Sigmoid colon (tissue), 4 donors: ENCODE results near the gene RXRG.

ENCODE experiments used
- EP300 ChIP-seq, 4 donors: sonication (generic); formaldehyde crosslinking; IDR thresholded peaks; one replicate each; pipeline ENCODE4 v1.6.1; 2017; ENCODE audit warnings: antibody characterized with exemption in 4 of 4
- POLR2A ChIP-seq, 2 donors: fragments of 450-650 bp; IDR thresholded peaks; one replicate each; pipeline ENCODE4 v1.6.1; 2016; ENCODE audit warnings: antibody characterized with exemption in 2 of 2, mild to moderate bottlenecking in 2 of 2, moderate library complexity in 2 of 2
- POLR2AphosphoS5 ChIP-seq, 4 donors: sonication (generic); formaldehyde crosslinking; IDR thresholded peaks; one replicate each; pipeline ENCODE4 v1.6.1; 2017; ENCODE audit warnings: antibody characterized with exemption in 4 of 4
- TF ChIP-seq, protein P1 (sequence below), 4 experiments: fragments of 450-650 bp in 3 of 4; fragments of 200-600 bp in 1 of 4; IDR thresholded peaks; one replicate each; pipeline ENCODE4 v1.5.1; 2016 to 2019; ENCODE audit warnings: antibody characterized with exemption in 4 of 4, mild to moderate bottlenecking in 3 of 4, moderate library complexity in 2 of 4

GRCh38 chr1:165441166-165441880 is 3.6 kb downstream of the RXRG start:
- TF ChIP-seq POLR2A (IDR thresholded peaks at IDR 0.05): no peak
- TF ChIP-seq, protein P1, sequence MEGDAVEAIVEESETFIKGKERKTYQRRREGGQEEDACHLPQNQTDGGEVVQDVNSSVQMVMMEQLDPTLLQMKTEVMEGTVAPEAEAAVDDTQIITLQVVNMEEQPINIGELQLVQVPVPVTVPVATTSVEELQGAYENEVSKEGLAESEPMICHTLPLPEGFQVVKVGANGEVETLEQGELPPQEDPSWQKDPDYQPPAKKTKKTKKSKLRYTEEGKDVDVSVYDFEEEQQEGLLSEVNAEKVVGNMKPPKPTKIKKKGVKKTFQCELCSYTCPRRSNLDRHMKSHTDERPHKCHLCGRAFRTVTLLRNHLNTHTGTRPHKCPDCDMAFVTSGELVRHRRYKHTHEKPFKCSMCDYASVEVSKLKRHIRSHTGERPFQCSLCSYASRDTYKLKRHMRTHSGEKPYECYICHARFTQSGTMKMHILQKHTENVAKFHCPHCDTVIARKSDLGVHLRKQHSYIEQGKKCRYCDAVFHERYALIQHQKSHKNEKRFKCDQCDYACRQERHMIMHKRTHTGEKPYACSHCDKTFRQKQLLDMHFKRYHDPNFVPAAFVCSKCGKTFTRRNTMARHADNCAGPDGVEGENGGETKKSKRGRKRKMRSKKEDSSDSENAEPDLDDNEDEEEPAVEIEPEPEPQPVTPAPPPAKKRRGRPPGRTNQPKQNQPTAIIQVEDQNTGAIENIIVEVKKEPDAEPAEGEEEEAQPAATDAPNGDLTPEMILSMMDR (IDR thresholded peaks at IDR 0.05): no peak
- no peak for TF ChIP-seq EP300 (IDR thresholded peaks at IDR 0.05)
- TF ChIP-seq POLR2AphosphoS5 (IDR thresholded peaks at IDR 0.05): no peak
